ENCODE data around the gene EXOC6B.
A peak's percentile ranks its signal among the peaks of the same experiment; 100 is the strongest.

Gene EXOC6B

GRCh38 chr2:72341639-72342038 is 484.2 kb downstream of the EXOC6B start:
- no peak for DNase-seq

DNA sequence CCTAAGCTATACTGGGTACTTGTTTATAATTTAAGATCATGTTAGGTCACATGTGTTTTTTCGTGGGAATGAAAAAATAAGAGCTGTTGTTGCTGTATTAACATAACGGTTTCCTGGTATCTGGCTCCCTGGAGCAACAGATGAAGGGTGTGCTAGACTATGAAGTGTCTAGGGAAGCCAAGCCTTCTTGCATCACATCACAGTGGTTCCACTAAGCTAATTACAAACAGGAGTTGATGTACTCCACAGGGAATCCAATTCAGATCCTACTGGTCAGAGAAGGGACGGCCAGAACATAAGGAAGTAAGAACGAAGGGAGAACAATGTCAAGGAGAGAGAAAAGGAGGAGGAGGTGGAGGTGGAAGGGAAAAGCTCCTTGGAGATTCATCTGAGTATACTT is 485.2 kb downstream of the EXOC6B start:
- peak; percentile 4 for DNase-seq

DNA sequence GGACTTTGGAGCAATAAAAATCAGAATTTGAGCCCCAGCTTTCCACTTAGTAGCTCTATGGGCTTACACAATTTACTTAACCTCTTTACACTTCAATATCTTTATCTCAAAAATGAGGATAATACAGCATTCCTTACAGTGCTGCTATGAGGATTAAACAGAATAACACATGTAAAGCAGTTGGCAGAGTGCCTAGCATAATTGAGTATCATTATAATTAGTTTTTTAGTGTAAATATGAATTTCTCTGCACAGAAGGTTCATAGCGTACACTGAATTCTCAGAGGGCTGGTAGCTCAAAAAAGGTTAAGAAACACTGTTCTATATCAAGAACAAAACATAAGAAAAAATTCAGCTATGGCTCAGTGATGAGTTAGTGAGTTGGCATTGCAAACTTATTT is 487.8 kb downstream of the EXOC6B start:
- no peak for DNase-seq

GRCh38 chr2:72332720-72333119 is 493.1 kb downstream of the EXOC6B start:
- no peak for DNase-seq

- DNase-seq, result no peak
Observed at GRCh38 chr2:72330652-72331051, 495.2 kb downstream of the EXOC6B start.

GRCh38 chr2:72326759-72327158 is 499.1 kb downstream of the EXOC6B start:
- DNase-seq, result no peak

GRCh38 chr2:72325592-72326422 is 500.0 kb downstream of the EXOC6B start:
- peak; percentile 6 for DNase-seq

- no peak for DNase-seq
Observed at GRCh38 chr2:72316774-72317173, 509.1 kb downstream of the EXOC6B start.

DNA sequence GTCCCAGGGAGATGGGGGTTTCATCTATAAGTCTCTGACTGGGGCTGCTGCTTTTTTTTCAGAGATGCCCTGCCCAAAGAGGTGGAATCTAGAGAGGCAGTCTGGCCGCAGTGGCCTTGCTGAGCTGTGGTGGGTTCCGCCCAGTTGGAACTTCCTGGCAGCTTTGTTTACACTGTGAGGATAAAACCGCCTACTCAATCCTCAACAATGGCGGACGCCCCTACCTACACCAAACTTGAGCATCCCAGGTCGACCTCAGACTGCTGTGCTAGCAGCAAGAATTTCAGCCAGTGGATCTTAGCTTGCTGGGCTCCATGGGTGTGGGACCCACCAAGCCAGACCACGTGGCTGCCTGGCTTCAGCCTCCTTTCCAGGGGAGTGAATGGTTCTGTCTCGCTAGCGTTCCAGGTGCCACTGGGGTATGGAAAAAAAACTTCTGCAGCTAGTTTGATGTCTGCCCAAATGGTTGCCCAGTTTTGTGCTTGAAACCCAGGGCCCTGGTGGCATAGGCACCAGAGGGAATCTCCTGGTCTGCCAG is 525.6 kb downstream of the EXOC6B start:
- DNase-seq, result no peak

- peak; percentile 29 for DNase-seq
Observed at GRCh38 chr2:72293620-72294019, 532.2 kb downstream of the EXOC6B start.

DNA sequence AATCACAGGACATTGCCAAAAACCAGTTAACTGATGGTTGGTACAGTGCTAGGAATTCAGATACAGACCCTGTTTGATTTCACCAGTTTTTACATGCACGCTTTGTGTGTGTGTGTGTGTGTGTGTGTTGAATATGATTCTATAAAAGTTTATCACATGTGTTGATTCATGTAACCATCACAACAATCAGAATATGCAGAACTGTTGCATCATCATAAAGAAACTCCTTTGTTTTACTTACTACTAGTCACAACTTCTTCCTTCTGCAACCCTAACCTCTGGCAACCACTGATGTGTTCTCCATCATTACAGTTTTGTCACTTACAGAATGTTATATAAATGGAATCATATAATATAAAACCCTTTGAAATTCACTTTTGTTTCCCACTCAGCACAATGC is 533.4 kb downstream of the EXOC6B start:
- no peak for DNase-seq

DNA sequence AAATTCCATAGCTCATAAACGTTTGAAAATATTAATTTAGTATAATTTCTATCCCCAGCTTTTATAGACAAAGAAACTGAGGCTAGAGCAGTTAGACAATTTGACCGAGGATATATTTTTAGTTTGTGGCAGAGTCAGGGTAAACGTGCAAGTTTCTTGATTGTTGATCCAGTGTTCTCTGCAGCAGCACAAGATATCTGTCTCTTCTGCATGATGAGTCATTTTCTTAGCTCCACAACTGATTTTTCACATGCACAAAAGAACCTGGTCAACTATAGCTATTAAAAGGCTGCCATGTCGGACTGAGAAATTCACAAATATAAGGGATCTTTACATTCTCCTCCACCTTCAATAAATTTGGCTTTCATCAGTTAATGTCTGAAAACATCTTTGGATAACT is 534.8 kb downstream of the EXOC6B start:
- DNase-seq, result peak; percentile 6

DNA sequence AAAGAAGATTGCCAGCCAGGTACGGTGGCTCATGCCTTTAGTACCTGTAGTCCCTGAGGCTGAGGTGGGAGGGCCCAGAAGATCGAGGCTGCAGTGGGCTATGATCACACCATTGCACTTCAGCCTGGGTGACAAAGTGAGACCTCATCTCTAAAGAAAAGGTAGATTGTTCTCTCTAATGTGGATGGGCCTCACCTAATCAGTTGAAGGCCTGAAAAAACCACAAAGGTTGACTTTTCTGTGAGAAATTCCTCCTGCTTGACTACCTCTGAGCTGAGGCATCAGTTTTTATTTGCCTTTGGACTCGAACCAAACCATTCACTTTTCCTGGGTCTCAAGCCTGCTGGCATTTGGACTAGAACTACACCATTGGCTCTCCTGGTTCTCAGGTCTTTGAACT is 536.1 kb downstream of the EXOC6B start:
- DNase-seq, result no peak

GRCh38 chr2:72289283-72289682 is 536.5 kb downstream of the EXOC6B start:
- peak; percentile 66 for DNase-seq

DNA sequence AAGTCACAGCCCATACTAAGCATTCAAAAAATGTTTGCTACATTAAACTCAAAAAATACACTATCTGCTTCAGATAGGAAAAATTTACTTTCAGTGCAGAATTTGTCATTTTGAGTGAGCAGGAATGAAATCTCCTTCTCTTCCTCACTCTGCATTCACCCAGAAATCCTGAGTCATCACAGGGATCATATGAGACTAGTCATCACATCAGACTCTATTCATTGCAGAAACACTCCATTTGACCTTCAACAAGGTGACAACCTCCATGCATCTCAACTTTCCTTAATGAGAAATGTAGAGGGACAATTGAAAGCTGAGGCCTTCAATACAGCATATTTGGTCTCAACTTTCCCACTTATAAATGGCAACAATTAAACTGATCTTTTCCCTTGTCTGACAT is 547.8 kb downstream of the EXOC6B start:
- DNase-seq, result peak; percentile 67

GRCh38 chr2:72276876-72277275 is 549.0 kb downstream of the EXOC6B start:
- no peak for DNase-seq

DNA sequence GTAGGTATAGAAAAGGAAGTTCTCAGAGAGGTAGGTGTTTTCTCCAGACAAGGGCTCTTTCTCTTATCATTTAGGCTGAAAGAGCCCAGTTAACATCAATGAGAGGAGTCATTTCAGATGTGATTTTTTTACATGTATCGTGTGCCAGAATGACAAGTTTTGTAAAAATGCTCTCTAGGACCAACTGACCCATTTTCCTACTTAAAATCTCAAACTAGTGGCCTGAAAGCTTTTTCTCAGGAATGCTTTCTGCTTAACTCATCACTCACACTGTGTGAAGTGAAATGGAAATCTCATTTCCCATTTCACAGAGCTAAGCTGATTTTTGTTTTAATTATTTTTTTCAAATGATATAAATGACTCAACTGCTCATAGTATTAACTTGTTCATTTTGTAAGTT is 549.5 kb downstream of the EXOC6B start:
- peak; percentile 30 for DNase-seq

GRCh38 chr2:72275084-72275483 is 550.7 kb downstream of the EXOC6B start:
- DNase-seq, result no peak

- DNase-seq, result no peak
Observed at GRCh38 chr2:72274380-72274797, 551.4 kb downstream of the EXOC6B start.

- DNase-seq, result no peak
Observed at GRCh38 chr2:72273384-72273783, 552.4 kb downstream of the EXOC6B start.

- DNase-seq, result no peak
Observed at GRCh38 chr2:72271766-72272641, 553.8 kb downstream of the EXOC6B start.

GRCh38 chr2:72271276-72271614 is 554.6 kb downstream of the EXOC6B start:
- DNase-seq, result no peak

DNA sequence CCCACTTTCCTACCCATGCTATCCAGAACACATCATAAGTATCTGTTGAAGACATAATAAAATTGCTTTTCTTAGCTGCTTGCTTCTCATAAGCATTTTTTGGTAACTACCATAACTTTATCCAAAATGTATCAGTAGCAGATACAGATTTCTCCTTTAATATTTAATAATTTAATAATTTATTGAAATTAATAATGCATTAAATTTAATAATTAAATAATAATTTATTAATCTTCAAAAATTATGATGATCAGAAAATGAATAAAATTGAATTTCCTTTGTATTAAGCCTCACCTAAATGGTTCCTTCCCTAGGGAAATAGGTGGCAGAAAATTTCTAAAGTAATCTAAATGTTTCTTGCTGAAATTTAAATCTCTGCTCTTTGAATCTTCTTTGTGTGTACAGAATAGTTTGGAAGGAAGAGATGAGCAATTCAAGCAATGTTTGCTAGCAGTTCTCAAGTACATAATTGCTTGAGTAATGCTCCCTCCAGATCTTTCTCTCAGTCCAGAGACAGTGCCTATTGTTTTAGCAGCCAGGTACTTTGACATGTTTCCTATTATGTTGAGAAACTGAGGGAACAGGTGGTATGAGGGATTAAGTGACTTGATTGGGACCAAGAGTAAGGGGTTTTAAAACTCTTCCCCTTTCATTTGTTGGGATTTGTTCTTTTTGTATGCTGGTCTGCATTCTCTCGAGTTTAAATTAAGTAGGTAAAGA is 555.1 kb downstream of the EXOC6B start:
- no peak for DNase-seq
